Renal pelvis (tissue), 4 donors: ENCODE measurements around the gene TYROBP. TPM values are rescaled to one million over a fixed set of nuclear protein-coding genes. Genes with fewer than 3 reads are reported as not detected.
"Not testable (repeated sequence)": the region's sequence is repeated elsewhere in the genome, so short reads cannot be mapped to it uniquely, and the experiment has no call there.

Source experiments
- DNase-seq: peaks from one replicate; pipeline ENCODE4 v3.0.0-alpha.2; 2013
- polyA plus RNA-seq, 3 donors: library from polyadenylated mRNA; unstranded; fragments of 120-200 nt; gene quantifications; one replicate each; pipeline ENCODE4 v1.2.1, GENCODE V29; 2013; ENCODE audit not compliant: insufficient read length in 3 of 3

The TYROBP gene
- polyA plus RNA-seq, 3 donors, result 9.5 to 14.6 (median 9.7) TPM

GRCh38 chr19:35936738-35937268 is 28.7 kb upstream of the TYROBP start:
- DNase-seq, result no peak

DNA sequence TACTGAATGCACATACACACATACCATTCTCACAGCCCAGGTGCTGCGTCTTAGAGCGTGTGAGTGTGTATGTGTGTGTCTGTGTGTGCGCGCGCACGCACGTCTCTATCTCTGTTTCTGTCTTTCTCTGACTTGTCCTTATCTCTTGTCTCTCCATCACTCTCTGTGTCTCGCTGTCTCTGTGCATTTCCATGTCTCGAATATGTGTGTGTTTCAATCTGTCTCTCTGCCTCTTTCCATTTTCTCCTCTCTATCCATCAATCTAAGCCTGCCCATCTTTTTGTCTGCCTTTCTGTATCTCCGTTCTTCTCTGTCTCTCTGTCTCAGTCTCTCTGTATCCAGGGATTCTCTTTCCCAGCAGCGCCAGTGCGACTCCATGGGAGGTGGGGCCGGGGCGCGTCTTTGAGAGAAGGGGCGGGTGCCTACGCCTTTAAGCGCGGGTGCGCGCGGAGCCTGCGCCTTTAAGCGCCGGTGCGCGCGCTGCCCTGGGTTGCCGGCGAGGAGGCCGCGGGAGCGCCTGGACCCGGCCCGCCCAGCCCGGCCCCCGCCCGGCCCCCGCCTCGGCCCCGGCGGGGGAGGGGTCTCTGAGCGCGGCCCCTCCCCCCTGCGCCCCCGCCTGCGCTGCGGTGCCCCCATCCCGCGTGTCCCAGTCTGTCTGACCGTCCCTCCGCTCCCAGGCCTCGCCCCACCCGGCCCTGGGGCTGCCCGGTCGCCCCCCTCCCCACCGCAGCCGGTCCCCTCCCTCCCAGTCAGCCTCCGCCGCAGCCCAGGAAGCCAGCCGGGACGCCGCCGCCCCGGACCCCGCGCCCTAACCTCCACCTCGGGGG is 28.0 kb upstream of the TYROBP start, which contains the start of gene LRFN3:
Gene LRFN3, plus strand, starts transcription at position 464 of the 827 bp plus-strand sequence. CDS start 3,052 bp downstream, outside the sequence.
- peak; percentile 66 for DNase-seq

DNA sequence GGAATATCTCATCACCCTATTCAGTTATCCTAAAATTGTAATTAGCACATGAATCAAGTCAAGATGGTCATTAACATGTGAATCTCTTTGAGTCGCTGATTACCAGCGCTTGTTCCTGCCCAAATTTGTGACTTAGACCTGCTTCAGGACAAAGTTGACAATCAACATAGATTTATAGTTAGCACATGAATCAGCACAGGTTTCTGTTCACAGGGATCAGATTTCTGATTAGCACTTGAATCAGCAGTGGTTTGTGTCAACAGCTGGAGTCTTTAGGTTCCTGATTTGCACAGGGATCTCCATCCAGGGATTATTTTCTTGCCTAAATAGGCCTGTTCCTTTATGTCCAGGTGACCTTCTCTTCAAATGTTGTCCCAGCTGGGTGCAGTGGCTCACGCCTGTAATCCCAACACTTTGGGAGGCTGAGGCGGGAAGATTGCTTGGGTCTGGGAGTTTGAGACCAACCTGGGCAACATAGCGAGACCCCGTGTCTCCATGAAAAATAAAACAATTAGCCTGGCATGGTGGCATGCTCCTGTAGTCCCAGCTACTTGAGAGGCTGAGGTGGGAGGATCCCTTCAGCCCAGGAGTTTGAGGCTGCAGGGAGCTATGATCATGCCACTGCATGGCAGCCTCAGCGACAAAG is 24.3 kb upstream of the TYROBP start:
- no peak for DNase-seq

- no peak for DNase-seq
These were observed 23.7 kb upstream of the TYROBP start for GRCh38 chr19:35931874-35932202.

DNA sequence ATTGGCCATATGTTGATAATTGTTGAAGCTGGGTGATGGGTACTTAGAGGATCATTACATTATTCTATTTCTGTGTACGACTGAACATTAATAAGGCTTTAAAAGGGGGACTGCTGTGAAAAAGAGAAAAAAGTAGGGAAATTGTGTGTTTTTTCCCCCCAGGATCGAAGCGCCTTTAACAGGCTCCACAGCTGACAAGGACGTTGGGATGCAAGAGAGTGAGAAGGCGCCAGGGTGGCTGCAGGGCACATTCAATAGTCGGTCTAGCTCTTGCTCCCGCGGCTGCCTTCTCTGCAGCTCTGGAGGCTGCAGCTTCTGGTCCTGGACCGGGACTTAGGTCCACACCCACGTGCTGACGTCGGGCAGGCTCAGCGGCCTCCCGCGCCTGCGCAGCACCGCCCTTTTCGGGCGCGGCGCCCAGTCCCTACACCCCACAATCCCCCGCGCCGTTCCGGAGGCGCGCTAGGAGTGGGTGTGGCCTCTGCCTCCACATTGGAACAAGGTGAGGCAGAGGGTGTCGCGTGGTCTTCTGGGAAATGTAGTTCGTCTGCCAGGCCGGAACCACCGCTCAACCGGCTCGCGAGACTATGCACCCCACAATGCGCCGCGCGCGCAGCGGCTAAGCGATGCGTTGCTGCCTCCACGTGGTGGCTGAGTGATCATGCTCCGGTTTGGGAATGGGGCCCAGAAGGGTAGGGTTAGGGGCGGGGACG is 23.2 kb upstream of the TYROBP start:
- DNase-seq, result peak; percentile 100

DNA sequence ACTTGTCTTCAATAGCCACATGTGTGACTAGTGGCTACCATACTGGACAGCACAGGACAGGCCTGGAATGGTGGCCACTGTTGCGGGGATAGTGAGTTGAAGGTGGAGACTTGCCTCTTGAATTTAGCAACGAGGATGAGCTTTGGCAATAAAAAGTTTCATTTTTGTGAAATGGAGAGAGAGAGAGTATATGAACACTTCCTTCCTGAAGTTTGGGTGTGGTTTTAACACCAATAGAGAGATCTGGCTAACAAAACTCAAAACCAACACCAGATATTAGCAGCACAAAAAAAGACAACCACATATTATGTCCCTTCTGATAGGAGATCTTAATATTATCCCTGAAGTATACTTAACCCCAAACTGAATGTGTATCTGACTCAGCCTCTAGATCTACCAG is 21.8 kb upstream of the TYROBP start:
- no peak for DNase-seq

DNA sequence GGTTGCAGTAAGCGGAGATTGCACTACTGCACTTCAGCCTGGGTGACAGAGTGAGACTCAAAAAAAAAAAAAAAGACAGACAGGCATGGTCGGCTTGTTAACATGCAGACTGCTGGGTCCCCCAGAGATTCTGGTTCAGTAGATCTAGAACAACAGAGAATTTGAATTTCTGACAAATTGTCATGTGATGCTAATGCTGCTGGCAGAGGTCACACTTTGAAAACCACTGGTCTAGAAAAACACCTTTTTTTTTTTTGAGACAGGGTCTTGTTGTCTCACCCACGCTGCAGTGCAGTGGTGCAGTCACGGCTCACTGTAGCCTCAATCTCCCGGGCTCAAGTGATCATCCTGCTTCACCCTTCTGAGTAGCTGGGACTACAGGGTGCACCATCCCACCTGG is 20.4 kb upstream of the TYROBP start:
- DNase-seq, result no peak

DNA sequence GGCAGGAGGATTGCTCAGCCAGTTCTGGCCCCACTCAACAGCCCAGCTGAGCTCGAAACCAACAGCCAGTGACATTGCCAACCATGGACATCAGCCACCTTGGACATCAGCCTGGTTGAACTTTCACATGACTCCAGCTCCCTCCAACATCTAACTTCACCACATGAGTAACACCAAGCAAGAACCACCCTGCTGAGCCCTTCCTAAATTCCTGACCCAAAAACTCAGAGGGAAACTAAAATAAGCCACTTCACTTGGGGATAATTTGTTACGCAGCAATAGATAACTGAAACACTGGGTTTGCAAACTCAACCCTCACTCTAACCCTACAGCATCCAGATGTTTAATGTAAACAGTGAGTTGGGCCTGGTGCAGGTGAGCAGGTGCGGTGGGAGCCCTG is 17.4 kb upstream of the TYROBP start:
- DNase-seq, result no peak

GRCh38 chr19:35921012-35921411 is 12.9 kb upstream of the TYROBP start:
- no peak for DNase-seq

DNA sequence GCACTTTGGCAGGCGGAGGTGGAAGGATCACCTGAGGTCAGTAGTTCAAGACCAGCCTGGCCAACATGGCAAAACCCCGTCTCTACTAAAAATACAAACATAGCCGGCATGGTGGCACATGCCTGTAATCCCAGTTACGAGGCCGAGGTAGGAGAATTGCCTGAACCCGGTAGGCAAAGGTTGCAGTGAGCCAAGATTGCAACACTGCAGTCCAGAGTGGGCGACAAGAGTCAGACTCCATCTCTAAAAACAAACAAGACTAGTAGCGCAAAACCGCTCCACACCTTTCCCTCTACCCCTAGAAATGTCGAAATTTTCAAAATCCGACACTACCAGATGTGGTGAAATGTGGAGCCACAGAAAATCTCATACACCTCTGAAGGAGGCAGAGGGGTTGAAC is 11.2 kb upstream of the TYROBP start:
- no peak for DNase-seq

- DNase-seq, result no peak
These were observed 7.3 kb upstream of the TYROBP start for GRCh38 chr19:35915443-35915842.

DNA sequence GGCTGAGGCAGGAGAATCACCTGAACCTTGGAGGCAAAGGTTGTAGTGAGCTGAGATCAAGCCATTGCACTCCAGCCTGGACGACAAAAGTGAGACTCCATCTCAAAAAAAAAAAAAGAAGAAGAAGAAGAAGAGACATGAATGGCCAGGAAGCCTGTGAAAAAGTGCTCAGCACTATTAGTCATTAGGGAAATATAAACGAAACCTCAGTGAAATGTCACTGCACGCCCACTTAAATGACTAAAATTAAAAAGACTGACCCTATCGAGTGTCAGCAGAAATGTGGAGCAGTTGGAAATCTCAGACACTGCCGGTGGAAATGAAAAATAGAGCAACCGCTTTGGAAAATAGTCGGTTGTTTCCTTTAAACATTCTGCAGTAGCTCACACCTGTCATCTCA is 5.5 kb upstream of the TYROBP start:
- no peak for DNase-seq

GRCh38 chr19:35911790-35912189 is 3.7 kb upstream of the TYROBP start:
- no peak for DNase-seq

GRCh38 chr19:35911173-35911572 is 3.1 kb upstream of the TYROBP start:
- DNase-seq, result no peak

DNA sequence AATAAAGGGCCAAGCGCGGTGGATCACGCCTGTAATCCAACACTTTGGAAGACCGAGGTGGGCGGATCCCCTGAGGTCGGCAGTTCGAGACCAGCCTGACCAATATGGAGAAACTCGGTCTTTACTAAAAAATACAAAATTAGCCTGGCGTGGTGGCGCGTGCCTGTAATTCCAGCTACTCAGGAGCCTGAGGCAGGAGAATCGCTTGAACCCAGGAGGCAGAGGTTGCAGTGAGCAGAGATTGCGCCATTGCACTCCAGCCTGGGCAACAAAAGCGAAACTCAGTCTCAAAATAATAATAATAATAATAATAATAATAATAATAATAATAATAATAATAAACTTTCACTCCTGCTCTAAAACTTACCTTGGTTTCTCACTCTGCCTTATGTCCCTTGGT is 2.3 kb upstream of the TYROBP start:
- DNase-seq, result not testable (repeated sequence)

DNA sequence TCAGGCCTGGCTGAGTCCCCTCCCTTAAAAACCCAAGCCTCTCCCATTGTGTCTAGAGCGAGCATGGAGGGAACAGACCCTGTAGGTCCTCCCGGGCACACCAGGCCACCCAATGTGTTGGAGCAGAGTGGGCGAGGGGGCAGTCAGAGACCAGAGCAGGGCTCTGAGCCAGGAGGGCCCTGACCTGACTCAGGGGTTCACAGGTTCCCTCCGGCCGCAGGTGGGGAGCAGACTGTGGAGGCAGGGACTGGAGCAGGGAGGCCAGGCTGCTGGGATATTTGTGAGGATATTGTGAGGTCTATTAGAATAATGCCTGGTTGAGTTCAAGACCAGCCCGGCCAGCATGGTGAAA is 1.6 kb upstream of the TYROBP start:
- no peak for DNase-seq

- DNase-seq, result no peak
These were observed 1.0 kb upstream of the TYROBP start for GRCh38 chr19:35908973-35909683.

DNA sequence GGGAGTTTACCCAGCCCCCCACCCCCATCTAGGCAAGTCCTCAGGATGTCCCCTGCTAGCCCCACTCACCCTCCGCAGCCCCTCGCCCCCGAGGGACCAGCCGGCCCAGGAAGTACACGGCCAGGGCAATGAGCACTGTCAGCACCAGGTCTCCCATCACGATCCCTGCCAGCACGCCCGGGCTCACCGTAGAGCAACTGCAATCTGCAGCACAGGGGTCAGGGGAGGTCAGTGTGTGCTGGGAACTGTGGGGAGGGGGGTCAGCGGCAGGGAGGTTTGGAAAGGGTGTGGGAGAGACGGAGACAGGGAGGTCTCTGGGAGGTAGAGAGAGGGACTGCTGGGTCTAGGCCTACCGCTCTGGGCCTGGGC is 734 bp downstream of the TYROBP start:
- DNase-seq, result no peak

DNA sequence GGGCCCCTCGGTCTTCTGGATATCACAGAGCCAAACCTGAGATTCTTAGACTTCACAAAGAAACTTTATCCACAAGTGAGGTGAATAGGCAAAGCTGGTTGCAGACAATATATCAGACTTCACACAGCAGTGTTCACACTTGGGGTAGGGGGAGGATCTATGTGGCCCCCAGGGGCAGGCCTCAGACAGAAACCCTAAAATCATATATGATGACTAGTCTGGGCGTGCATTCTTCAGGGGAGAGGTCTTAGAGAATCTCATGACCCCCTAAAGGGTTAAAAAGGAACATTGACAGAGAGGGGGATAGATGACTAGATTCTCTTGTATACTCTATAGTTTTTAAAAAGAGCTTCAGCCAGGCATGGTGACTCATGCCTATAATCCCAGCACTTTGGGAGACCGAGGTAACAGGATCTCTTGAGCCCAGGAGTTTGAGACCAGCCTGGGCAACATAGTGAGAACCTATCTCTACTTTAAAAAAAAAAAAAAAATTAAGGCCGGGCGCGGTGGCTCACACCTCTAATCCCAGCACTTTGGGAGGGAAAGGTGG is 2.8 kb downstream of the TYROBP start:
- no peak for DNase-seq

GRCh38 chr19:35904311-35905068 is 3.6 kb downstream of the TYROBP start:
- no peak for DNase-seq

GRCh38 chr19:35903550-35904179 is 4.4 kb downstream of the TYROBP start:
- peak; percentile 62 for DNase-seq
